Calu3 (cell line): ENCODE results near the gene UBR4. TPM values are rescaled to one million over a fixed set of nuclear protein-coding genes. Genes with fewer than 3 reads are reported as not detected.
"Not testable (repeated sequence)": the region's sequence is repeated elsewhere in the genome, so short reads cannot be mapped to it uniquely, and the experiment has no call there.

Experiments used
- BruUV-seq: library from RNA; stranded (reverse); fragments of 400-500 nt; replicated peaks from 2 replicates; lab custom pipeline; 2021; lab: Mats Ljungman, UMichigan
- CTCF ChIA-PET: fragments of 300-600 bp; sonication (Branson Sonifier 250); formaldehyde crosslinking; loops from one replicate; lab custom pipeline; 2022; ENCODE audit warnings: antibody characterized with exemption; lab: Charles Lee
- DNase-seq: peaks from one replicate; pipeline ENCODE4 v3.0.0; 2022
- H3K27ac Mint-ChIP-seq: one replicate; pipeline ENCODE4 v1.8.0; 2022; ENCODE audit warnings: mixed read lengths; ENCODE audit not compliant: unreplicated experiment
- H3K27me3 Mint-ChIP-seq: one replicate; pipeline ENCODE4 v1.8.0; 2022; ENCODE audit warnings: mixed read lengths; ENCODE audit not compliant: unreplicated experiment
- H3K36me3 Mint-ChIP-seq: one replicate; pipeline ENCODE4 v1.8.0; 2022; ENCODE audit warnings: mild to moderate bottlenecking, moderate library complexity, mixed read lengths; ENCODE audit not compliant: insufficient read depth, unreplicated experiment
- H3K4me1 Mint-ChIP-seq: one replicate; pipeline ENCODE4 v1.8.0; 2022; ENCODE audit warnings: mild to moderate bottlenecking, low read depth, mixed read lengths; ENCODE audit not compliant: unreplicated experiment
- H3K4me3 Mint-ChIP-seq: one replicate; pipeline ENCODE4 v1.8.0; 2022; ENCODE audit warnings: mild to moderate bottlenecking, low read depth, moderate library complexity, mixed read lengths; ENCODE audit not compliant: unreplicated experiment
- H3K9me3 Mint-ChIP-seq: one replicate; pipeline ENCODE4 v1.8.0; 2022; ENCODE audit warnings: low read depth, mixed read lengths; ENCODE audit not compliant: unreplicated experiment
- CTCF ChIP-seq: fragments of 200-600 bp; IDR thresholded peaks from one replicate; pipeline ENCODE4 v1.8.0; 2022; ENCODE audit warnings: antibody characterized with exemption; ENCODE audit not compliant: unreplicated experiment
- intact Hi-C: fragments of 100-400 bp; cut with micrococcal nuclease; formaldehyde crosslinking; loops from one replicate; pipeline ENCODE4 v1.10.0; 2022; ENCODE audit not compliant: unreplicated experiment
- total RNA-seq: library from RNA; stranded (reverse); gene quantifications from 2 replicates; pipeline ENCODE4 v1.2.3, GENCODE V29; 2022

Gene UBR4
- total RNA-seq, 1 experiment from 2014 or later: 123 TPM

DNA sequence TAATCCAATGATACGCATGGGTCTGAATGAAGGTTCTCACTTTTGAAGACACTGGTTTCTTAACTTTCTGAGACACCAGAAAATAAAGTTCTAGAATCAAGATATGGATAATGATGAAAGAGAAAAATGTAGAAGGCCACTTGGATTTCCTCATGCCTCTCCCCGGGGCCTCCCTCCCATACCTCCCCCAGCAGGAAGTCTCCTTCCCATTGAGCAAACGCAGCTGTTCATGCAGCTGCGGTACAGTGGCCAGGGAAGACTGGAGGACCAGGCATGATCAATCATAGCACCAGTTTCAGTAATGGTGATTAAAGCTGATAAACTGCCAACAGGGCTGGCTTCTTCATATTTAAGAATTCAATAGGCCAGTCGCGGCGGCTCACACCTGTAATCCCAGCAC lies 10.9 kb upstream of the UBR4 start:
- H3K4me1 Mint-ChIP-seq: no peaks in the 10 kb centered on the region
- peaks cover 34% of the 10 kb centered on the region for H3K36me3 Mint-ChIP-seq
- H3K4me3 Mint-ChIP-seq: no peak overlapping the region
- no peak for DNase-seq
- no peaks in the 10 kb centered on the region for H3K27me3 Mint-ChIP-seq
- H3K9me3 Mint-ChIP-seq: no peaks in the 10 kb centered on the region
- TF ChIP-seq CTCF: no peak
- CTCF ChIA-PET: no interaction called here
- intact Hi-C loops: no loop called here
- BruUV-seq: no TSS peak
- no peak overlapping the region for H3K27ac Mint-ChIP-seq

GRCh38 chr1:19220080-19220846 lies 10.2 kb upstream of the UBR4 start:
- CTCF ChIA-PET: no interaction called here
- no peak for DNase-seq
- H3K36me3 Mint-ChIP-seq: peaks cover 35% of the 10 kb centered on the region
- BruUV-seq: no TSS peak
- no peaks in the 10 kb centered on the region for H3K27me3 Mint-ChIP-seq
- no peak for TF ChIP-seq CTCF
- intact Hi-C loops: no loop called here
- H3K27ac Mint-ChIP-seq: no peak overlapping the region
- no peak overlapping the region for H3K4me3 Mint-ChIP-seq
- H3K9me3 Mint-ChIP-seq: no peaks in the 10 kb centered on the region
- H3K4me1 Mint-ChIP-seq: no peaks in the 10 kb centered on the region

GRCh38 chr1:19219451-19219850 lies 9.4 kb upstream of the UBR4 start:
- CTCF ChIA-PET: no interaction called here
- no peaks in the 10 kb centered on the region for H3K4me1 Mint-ChIP-seq
- H3K36me3 Mint-ChIP-seq: peaks cover 29% of the 10 kb centered on the region
- no peaks in the 10 kb centered on the region for H3K9me3 Mint-ChIP-seq
- intact Hi-C loops: no loop called here
- no TSS peak for BruUV-seq
- H3K27ac Mint-ChIP-seq: no peak overlapping the region
- no peak for DNase-seq
- H3K27me3 Mint-ChIP-seq: no peaks in the 10 kb centered on the region
- TF ChIP-seq CTCF: no peak
- no peak overlapping the region for H3K4me3 Mint-ChIP-seq

GRCh38 chr1:19216585-19216984 lies 6.5 kb upstream of the UBR4 start:
- BruUV-seq: not testable (repeated sequence)
- H3K36me3 Mint-ChIP-seq: peaks cover 22% of the 10 kb centered on the region

DNA sequence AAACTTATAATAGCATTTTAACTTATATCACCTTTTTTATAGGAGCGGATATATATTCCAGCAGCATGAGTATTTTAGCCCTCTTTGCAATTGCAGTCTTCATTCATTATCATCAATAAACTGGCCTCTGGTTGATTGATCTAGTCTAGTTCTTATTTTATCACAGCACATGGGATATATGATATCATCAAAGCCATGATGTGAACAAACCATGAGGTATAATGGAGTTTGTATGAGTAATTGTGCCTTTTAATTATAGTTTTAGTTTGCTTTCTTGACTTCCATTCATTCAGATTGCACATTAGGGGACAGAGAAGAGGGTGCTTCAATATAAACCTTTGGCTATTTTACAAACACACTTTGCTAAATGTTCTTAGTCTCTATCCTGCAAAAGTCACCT lies 3.5 kb upstream of the UBR4 start:
- intact Hi-C loops: no loop called here
- peaks cover 48% of the 10 kb centered on the region for H3K36me3 Mint-ChIP-seq

More at GRCh38 chr1:19216585-19216984, 6.5 kb upstream of the UBR4 start:
- CTCF ChIA-PET, DNase-seq, H3K4me1 Mint-ChIP-seq, H3K27ac Mint-ChIP-seq, intact Hi-C loops, H3K4me3 Mint-ChIP-seq, H3K27me3 Mint-ChIP-seq, H3K9me3 Mint-ChIP-seq: not testable (repeated sequence)

More for the DNA sequence above, 3.5 kb upstream of the UBR4 start:
- Mint-ChIP-seq H3K4me3 (no peak overlapping the region), H3K27ac (no peak overlapping the region), H3K9me3 (no peaks in the 10 kb centered on the region), H3K27me3 (no peaks in the 10 kb centered on the region), H3K4me1 (peaks cover 7% of the 10 kb centered on the region)
- no peak for TF ChIP-seq CTCF
- CTCF ChIA-PET: no interaction called here
- no peak for DNase-seq
- BruUV-seq: no TSS peak
